ENCODE data around the gene GDPD4.

The GDPD4 gene

GRCh38 chr11:77299528-77299993 lies 1.9 kb downstream of the GDPD4 start:
- DNase-seq = no peak
- no peak overlapping the region for H3K4me3 ChIP-seq (ENCODE audit: low read depth, low read length)
- TF ChIP-seq CTCF (IDR thresholded peaks at IDR 0.05; ENCODE audit: low read depth, low read length) = no peak
- no peak overlapping the region for H3K27ac ChIP-seq
- no peaks in the 10 kb centered on the region for H3K9me3 ChIP-seq (ENCODE audit: severe bottlenecking)
- no peaks in the 10 kb centered on the region for H3K27me3 ChIP-seq (ENCODE audit: insufficient read depth, low read depth, severe bottlenecking)
- no peaks in the 10 kb centered on the region for H3K36me3 ChIP-seq

GRCh38 chr11:77294040-77294439 lies 7.4 kb downstream of the GDPD4 start:
- no peaks in the 10 kb centered on the region for H3K36me3 ChIP-seq
- DNase-seq = no peak
- H3K9me3 ChIP-seq (ENCODE audit: severe bottlenecking) = no peaks in the 10 kb centered on the region
- no peak for TF ChIP-seq CTCF (IDR thresholded peaks at IDR 0.05; ENCODE audit: low read depth, low read length)
- H3K27ac ChIP-seq = no peak overlapping the region
- H3K27me3 ChIP-seq (ENCODE audit: insufficient read depth, low read depth, severe bottlenecking) = no peaks in the 10 kb centered on the region
- no peak overlapping the region for H3K4me3 ChIP-seq (ENCODE audit: low read depth, low read length)

- no peak for TF ChIP-seq CTCF (IDR thresholded peaks at IDR 0.05; ENCODE audit: low read depth, low read length)
- DNase-seq = no peak
These were observed 11.7 kb downstream of the GDPD4 start for GRCh38 chr11:77289737-77290136.

GRCh38 chr11:77287615-77288273 lies 13.7 kb downstream of the GDPD4 start:
- no peak for DNase-seq
- no peak overlapping the region for H3K4me3 ChIP-seq (ENCODE audit: low read depth, low read length)
- no peaks in the 10 kb centered on the region for H3K9me3 ChIP-seq (ENCODE audit: severe bottlenecking)
- H3K36me3 ChIP-seq = no peaks in the 10 kb centered on the region
- TF ChIP-seq CTCF (IDR thresholded peaks at IDR 0.05; ENCODE audit: low read depth, low read length) = no peak
- no peaks in the 10 kb centered on the region for H3K27me3 ChIP-seq (ENCODE audit: insufficient read depth, low read depth, severe bottlenecking)
- H3K27ac ChIP-seq = no peak overlapping the region

More at GRCh38 chr11:77289737-77290136, 11.7 kb downstream of the GDPD4 start:
- Histone ChIP-seq H3K27me3 (ENCODE audit: insufficient read depth, low read depth, severe bottlenecking) (no peaks in the 10 kb centered on the region), H3K9me3 (ENCODE audit: severe bottlenecking) (no peaks in the 10 kb centered on the region), H3K27ac (no peak overlapping the region), H3K4me3 (ENCODE audit: low read depth, low read length) (no peak overlapping the region), H3K36me3 (no peaks in the 10 kb centered on the region)

- Histone ChIP-seq H3K27me3 (ENCODE audit: insufficient read depth, low read depth, severe bottlenecking) (no peaks in the 10 kb centered on the region), H3K36me3 (no peaks in the 10 kb centered on the region), H3K27ac (no peak overlapping the region), H3K4me3 (ENCODE audit: low read depth, low read length) (no peak overlapping the region), H3K9me3 (ENCODE audit: severe bottlenecking) (no peaks in the 10 kb centered on the region)
- no peak for DNase-seq
- TF ChIP-seq CTCF (IDR thresholded peaks at IDR 0.05; ENCODE audit: low read depth, low read length) = no peak
These were observed 14.3 kb downstream of the GDPD4 start for GRCh38 chr11:77287136-77287535.

Data from WERI-Rb-1 (cell line).